ENCODE data around the gene BIRC5.

The BIRC5 gene

DNA sequence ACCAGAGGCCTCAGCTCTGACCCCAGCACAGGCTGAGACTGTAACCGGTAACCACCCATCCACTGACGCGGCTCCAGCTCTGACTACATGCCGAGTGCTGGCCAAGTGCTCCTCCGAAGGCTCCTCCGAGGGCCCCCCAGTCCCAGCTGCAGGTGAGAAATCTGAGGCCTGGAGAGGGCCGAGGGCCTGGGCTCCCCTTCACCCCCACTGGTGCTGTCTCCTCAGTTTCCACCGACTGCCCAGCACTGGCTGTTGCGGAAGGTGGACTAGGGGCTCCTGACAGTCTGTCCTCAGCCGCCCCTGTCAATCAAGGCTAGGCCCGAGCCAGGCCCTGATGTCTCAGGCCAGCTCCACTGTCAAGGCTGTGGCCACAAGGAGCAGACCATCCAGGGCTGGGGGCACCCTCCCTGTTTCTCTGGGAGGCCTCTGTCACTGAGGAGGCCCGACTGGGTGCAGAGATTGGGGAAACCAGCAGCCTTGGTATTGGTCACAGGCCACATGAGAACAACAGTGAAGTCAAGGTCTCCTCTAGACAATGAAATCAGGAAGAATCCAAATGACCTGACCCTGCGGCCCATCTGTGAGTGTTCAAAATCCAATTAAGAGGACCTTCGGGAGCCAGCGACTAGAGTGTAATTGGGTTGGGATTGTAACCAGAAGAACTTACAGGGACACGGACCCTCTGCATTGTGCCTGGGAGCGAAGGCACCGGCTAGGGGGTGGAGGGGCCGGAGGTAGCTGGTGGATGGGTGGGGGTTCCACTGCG lies 22.5 kb downstream of the BIRC5 start:
- DNase-seq (ENCODE audit: insufficient read length) (no peak), FAIRE-seq (no peak)
- no peak for TF ChIP-seq TAF1 (IDR thresholded peaks at IDR 0.05; ENCODE audit: borderline replicate concordance, low read depth, low read length)
- no peak for TF ChIP-seq POLR2A (IDR thresholded peaks at IDR 0.05; ENCODE audit: low read depth, low read length)
- no peak for TF ChIP-seq POLR2AphosphoS5 (IDR thresholded peaks at IDR 0.05; ENCODE audit: low read depth, low read length)

DNA sequence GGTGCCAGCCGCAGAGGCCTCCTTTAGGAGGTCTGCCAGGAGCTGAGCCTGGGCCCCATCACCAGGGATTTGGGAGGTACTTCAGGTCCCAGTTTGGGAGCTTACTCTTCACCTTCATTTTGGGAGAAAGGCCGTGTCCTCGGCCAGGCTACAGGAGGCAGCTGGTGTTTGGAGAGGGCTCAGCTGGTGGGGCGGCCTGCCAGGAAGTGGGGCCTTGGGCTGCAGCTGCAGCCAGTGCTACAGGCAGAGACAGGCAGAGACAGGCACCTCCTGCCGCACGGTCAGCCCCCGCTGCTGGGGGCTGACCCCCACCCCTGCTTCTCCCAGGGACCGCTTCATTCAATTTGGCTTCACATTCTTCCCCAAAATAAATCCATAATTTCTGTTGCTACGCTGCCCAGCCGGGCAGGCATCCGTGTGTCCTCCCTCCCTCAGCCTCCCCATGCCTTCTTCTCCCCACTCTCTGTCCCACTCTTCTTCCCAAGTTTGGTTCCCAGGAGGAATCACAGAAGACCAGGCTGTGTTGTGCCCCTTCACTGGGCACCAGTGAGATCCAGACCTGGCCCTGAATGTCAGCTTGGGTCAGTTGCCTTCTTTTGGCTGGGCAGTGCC lies 23.5 kb downstream of the BIRC5 start:
- no peak for TF ChIP-seq POLR2A (IDR thresholded peaks at IDR 0.05; ENCODE audit: low read depth, low read length)
- no peak for TF ChIP-seq POLR2AphosphoS5 (IDR thresholded peaks at IDR 0.05; ENCODE audit: low read depth, low read length)
- no peak for TF ChIP-seq TAF1 (IDR thresholded peaks at IDR 0.05; ENCODE audit: borderline replicate concordance, low read depth, low read length)
- DNase-seq (ENCODE audit: insufficient read length) (no peak), FAIRE-seq (no peak)

DNA sequence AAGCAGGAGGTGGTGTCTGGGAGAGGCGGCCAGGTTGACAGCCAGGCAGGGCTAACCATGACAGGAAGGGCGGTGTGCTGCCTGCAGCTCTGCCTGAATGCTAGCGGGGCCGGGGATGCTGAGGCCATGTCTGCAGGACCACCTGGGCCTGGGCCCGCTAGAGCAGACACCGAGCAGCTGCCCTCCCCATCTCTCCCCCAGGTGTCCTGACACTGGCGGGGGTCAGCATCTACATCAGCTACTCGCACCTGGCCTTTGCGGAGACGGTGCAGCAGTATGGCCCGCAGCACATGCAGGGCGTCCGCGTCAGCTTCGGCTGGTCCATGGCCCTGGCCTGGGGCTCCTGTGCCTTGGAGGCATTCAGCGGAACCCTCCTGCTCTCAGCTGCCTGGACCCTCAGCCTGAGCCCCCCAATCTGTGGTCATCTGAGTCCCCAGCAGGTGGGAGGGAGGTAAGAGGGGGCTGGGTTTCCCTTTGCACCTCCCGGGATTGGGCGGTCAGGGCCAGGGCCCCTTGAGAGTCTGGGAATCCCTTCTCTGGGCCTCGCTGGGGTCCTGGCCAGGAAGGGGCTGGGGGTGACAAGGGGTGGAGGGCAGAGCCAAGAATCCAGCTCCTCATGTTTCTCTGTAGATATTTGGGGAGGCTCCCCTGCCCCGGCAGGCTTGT lies 24.9 kb downstream of the BIRC5 start:
- DNase-seq (ENCODE audit: insufficient read length) (no peak), FAIRE-seq (no peak)
- TF ChIP-seq POLR2A (IDR thresholded peaks at IDR 0.05; ENCODE audit: low read depth, low read length) (no peak), TAF1 (IDR thresholded peaks at IDR 0.05; ENCODE audit: borderline replicate concordance, low read depth, low read length) (no peak), POLR2AphosphoS5 (IDR thresholded peaks at IDR 0.05; ENCODE audit: low read depth, low read length) (no peak)

DNA sequence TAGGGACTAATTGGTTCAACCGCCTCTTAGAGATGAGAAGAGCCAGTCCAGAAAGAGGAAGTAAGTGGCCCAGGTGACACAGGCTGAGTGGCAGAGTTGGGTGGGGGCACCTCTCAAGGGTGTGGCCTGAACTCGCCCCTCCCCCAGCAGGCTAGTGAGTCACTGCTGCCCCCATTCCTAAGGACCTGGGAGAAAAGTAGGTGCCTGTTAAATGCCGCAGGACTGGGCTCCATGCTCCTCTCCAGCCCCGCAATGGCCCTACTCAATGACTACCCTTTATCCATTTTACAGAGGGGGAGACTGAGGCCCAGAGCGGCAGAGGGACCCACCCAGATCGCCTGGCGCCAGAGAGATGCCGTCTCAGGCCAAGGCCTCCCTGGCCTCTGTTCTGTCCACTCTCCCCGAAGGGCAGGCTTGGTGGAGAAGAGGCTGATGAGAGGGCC lies 25.5 kb downstream of the BIRC5 start:
- FAIRE-seq: no peak
- no peak for DNase-seq (ENCODE audit: insufficient read length)
- TF ChIP-seq POLR2A (IDR thresholded peaks at IDR 0.05; ENCODE audit: low read depth, low read length): no peak
- no peak for TF ChIP-seq POLR2AphosphoS5 (IDR thresholded peaks at IDR 0.05; ENCODE audit: low read depth, low read length)
- no peak for TF ChIP-seq TAF1 (IDR thresholded peaks at IDR 0.05; ENCODE audit: borderline replicate concordance, low read depth, low read length)

DNA sequence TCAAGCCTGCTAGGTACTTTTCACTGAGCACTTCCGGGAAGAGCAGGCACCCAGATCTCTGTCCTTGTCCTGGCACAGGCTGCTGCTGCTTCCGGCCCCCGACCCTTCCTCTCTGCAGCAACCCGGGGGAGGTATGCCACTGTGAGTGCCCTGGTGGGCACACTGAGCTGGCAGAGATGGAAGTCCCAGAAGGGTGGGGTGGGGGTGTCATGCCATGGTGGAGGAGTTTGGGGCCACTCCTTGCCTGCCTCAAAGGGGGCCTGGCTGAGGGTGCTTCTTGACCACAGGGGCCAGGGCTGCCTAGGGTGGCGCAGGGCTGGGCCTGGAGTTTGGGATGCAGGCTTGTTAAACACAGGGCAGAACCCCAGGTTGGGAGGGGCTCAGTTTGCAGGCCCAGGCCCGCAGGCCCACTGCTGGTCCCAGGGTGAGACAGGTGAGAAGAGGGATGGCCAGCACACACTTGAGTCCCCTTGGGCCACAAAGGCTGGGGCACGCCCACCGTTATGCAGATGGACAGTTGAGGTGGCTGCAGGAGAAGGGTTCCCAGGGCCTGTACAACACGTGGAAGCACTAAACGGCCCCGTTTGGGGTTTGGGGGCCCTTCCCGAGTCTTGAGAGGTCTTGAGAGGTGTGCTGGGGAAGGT lies 26.1 kb downstream of the BIRC5 start:
- FAIRE-seq (no peak), DNase-seq (ENCODE audit: insufficient read length) (no peak)
- no peak for TF ChIP-seq POLR2A (IDR thresholded peaks at IDR 0.05; ENCODE audit: low read depth, low read length)
- no peak for TF ChIP-seq TAF1 (IDR thresholded peaks at IDR 0.05; ENCODE audit: borderline replicate concordance, low read depth, low read length)
- no peak for TF ChIP-seq POLR2AphosphoS5 (IDR thresholded peaks at IDR 0.05; ENCODE audit: low read depth, low read length)

DNA sequence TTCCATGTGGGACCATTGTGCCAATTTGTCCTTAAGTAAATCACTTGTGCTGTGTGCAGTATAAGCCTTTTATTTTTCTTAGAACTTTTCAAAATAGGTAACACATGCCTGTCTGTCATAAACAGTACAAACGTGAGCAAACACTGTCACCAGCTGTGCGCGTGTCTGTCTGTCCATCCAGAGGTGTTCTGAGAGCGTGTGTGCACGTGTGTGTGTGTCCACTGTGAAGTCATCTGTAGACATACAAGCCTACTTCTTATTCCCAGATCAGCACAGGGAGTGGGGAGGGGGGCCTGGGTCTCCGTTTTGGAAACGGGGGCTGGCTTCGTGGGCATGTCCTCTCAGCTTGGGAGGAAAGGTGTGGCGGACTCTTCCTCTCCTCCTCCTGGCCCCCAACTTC lies 26.8 kb downstream of the BIRC5 start:
- DNase-seq (ENCODE audit: insufficient read length): no peak
- FAIRE-seq: no peak
- TF ChIP-seq TAF1 (IDR thresholded peaks at IDR 0.05; ENCODE audit: borderline replicate concordance, low read depth, low read length): no peak
- TF ChIP-seq POLR2A (IDR thresholded peaks at IDR 0.05; ENCODE audit: low read depth, low read length): no peak
- no peak for TF ChIP-seq POLR2AphosphoS5 (IDR thresholded peaks at IDR 0.05; ENCODE audit: low read depth, low read length)

DNA sequence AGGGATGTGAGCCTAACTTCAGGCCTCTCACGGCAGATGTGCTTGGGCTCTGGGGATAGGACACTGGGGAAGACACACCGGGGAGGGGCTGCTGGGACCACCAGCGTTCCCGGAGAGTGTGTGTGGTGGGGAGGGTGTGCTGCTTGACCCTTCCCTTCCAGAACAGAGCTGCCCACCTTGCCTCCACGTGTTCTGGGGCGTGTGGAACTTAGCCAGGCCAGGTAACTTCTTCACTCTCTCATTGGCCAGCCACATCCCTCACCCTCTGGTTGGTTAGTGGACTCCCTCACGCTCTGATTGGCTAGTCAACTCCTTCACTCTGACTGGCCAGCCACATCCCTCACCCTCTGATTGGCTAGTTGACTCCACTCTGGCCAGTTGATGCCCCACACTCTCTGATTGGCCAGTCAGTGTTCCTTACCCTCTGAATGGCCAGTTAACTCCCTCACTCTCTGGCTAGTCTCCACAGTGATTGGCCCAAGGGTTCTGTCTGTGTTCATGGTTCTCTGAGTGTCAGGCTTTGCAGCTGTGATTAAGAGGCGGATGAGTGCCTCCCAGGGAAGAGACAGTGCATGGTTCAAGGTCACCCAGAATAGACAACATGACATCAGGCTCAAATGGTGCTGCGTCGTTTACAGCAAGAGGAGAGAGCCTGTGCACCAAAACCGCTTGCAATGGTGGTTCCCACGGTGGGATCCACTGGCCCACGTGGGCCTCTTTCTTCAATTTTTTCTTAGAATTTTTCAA lies 27.4 kb downstream of the BIRC5 start:
- FAIRE-seq: peak; percentile 57
- DNase-seq (ENCODE audit: insufficient read length): no peak

DNA sequence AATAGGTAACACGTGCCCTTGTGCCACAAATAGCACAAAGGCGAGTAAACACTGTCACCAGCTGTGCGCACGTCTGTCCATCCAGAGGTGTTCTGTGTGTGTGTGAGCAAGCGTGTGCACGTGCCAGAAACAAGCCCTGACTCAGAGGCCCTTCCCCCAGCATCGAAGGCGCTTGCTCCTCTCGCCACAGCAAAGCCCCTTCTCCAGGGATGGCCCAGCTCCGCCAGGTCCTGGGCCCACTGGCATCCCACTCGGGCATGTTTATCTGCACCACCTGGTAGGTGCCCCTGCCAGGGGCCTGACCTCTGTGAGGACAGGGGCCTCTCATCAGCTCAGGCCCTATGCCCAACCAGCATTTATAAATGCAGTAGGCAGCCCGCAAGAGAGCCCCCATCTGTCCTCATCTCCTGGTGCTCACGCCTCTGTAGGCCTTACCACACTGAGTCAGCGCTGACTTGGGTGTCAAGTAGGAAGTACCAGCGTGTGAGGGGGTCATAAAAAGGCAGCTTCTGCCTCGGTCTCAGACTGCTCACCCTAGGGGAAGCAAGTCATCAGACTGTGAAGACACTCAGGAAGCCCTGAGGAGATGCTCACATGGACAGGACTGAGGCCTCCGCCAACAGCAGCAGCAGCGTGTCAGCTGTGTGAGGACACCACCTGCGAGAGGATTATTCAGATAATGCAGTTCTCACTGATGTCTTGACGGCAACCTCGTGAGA lies 28.1 kb downstream of the BIRC5 start:
- TF ChIP-seq POLR2AphosphoS5 (IDR thresholded peaks at IDR 0.05; ENCODE audit: low read depth, low read length) (no peak), POLR2A (IDR thresholded peaks at IDR 0.05; ENCODE audit: low read depth, low read length) (no peak), TAF1 (IDR thresholded peaks at IDR 0.05; ENCODE audit: borderline replicate concordance, low read depth, low read length) (no peak)
- FAIRE-seq (peak; percentile 75), DNase-seq (ENCODE audit: insufficient read length) (no peak)

More for the DNA sequence above, 27.4 kb downstream of the BIRC5 start:
- no peak for TF ChIP-seq POLR2A (IDR thresholded peaks at IDR 0.05; ENCODE audit: low read depth, low read length)
- no peak for TF ChIP-seq TAF1 (IDR thresholded peaks at IDR 0.05; ENCODE audit: borderline replicate concordance, low read depth, low read length)
- no peak for TF ChIP-seq POLR2AphosphoS5 (IDR thresholded peaks at IDR 0.05; ENCODE audit: low read depth, low read length)

DNA sequence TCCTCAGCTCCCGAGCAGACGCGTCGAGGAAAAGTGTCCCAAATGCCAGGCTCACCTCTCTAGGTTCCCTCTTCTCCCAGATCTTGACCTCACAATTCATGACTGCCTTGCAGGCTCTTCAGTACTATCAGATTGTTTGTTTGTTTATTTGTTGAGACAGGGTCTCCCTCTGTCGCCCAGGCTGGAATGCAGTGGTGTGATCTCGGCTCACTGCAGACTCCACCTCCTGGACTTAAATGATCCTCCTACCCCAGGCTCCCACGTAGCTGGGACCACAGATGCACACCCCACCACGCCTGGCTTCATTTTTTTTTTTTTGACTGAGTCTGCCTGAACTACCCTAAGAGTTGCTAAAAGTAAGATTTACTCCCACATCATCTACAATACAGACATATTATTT lies 33.3 kb downstream of the BIRC5 start:
- no peak for FAIRE-seq
- TF ChIP-seq POLR2A (IDR thresholded peaks at IDR 0.05; ENCODE audit: low read depth, low read length) (no peak), POLR2AphosphoS5 (IDR thresholded peaks at IDR 0.05; ENCODE audit: low read depth, low read length) (no peak), TAF1 (IDR thresholded peaks at IDR 0.05; ENCODE audit: borderline replicate concordance, low read depth, low read length) (no peak)
- no peak for DNase-seq (ENCODE audit: insufficient read length)
